Measurements from ENCODE around the gene MMP13.

- no peak for TF ChIP-seq CTCF (IDR thresholded peaks at IDR 0.05 in 2 of 3, conservative IDR thresholded peaks at IDR 0.05 in 1 of 3; ENCODE audit: insufficient read depth in 2 of 3, low read depth in 1 of 3, low read length in 3 of 3)
- TF ChIP-seq MTF1 (CRISPR knock-in tag; IDR thresholded peaks at IDR 0.05; ENCODE audit: borderline replicate concordance), result no peak
- TF ChIP-seq JUN (IDR thresholded peaks at IDR 0.05; ENCODE audit: borderline replicate concordance, low read depth, low read length), result no peak
- TF ChIP-seq JUN (CRISPR knock-in tag; IDR thresholded peaks at IDR 0.05; ENCODE audit: borderline replicate concordance), result no peak
- no peak for TF ChIP-seq ZNF699 (CRISPR knock-in tag; IDR thresholded peaks at IDR 0.05; ENCODE audit: insufficient replicate concordance)
- TF ChIP-seq ELF4 (CRISPR knock-in tag; IDR thresholded peaks at IDR 0.05), result no peak
- no peak for TF ChIP-seq SRF (CRISPR knock-in tag; IDR thresholded peaks at IDR 0.05)
- TF ChIP-seq ETV6 (IDR thresholded peaks at IDR 0.05; ENCODE audit: borderline replicate concordance in 1 of 2, low read depth in 2 of 2, low read length in 1 of 2), result no peak
- TF ChIP-seq ETV6 (CRISPR knock-in tag; IDR thresholded peaks at IDR 0.05; ENCODE audit: borderline replicate concordance), result no peak
- no peak for TF ChIP-seq ZHX1 (conservative IDR thresholded peaks at IDR 0.05; ENCODE audit: low read length)
- no peak for TF ChIP-seq POLR2AphosphoS5 (IDR thresholded peaks at IDR 0.05; ENCODE audit: control insufficient read depth, insufficient read depth, low read depth, low read length)
- no peak for TF ChIP-seq EZH2 (IDR thresholded peaks at IDR 0.05; ENCODE audit: borderline replicate concordance, low read depth, low read length)
- TF ChIP-seq ATF7 (IDR thresholded peaks at IDR 0.05), result no peak
- TF ChIP-seq MED1 (CRISPR knock-in tag; IDR thresholded peaks at IDR 0.05; ENCODE audit: borderline replicate concordance), result no peak
- TF ChIP-seq ZNF124 (CRISPR knock-in tag; IDR thresholded peaks at IDR 0.05), result no peak
Observed at GRCh38 chr11:102929972-102930371, 25.6 kb downstream of the MMP13 start.

Measured in K562 (cell line).